Measurements from ENCODE around the gene LRRC14B. TPM values are rescaled to one million over a fixed set of nuclear protein-coding genes. Genes with fewer than 3 reads are reported as not detected.

Gene LRRC14B
- polyA plus RNA-seq (2012; ENCODE audit: insufficient read depth, insufficient read length), result not detected

GRCh38 chr5:191036-191948 is at the start of gene LRRC14B:
Gene LRRC14B, plus strand, starts transcription at chr5:191495. Its CDS starts 44 bp downstream, at chr5:191539.
- no peak for DNase-seq (ENCODE audit: low read depth, low spot score)
- no peak within 1 kb of the TSS for H3K4me3 ChIP-seq (ENCODE audit: low read length)

- no peak for DNase-seq (ENCODE audit: low read depth, low spot score)
These were observed 49.5 kb upstream of the LRRC14B start for GRCh38 chr5:141761-142160.

GRCh38 chr5:142246-142810 is 49.0 kb upstream of the LRRC14B start:
- H3K4me3 ChIP-seq (ENCODE audit: low read length), result no peak overlapping the region
- DNase-seq (ENCODE audit: low read depth, low spot score), result no peak

More at GRCh38 chr5:141761-142160, 49.5 kb upstream of the LRRC14B start:
- H3K4me3 ChIP-seq (ENCODE audit: low read length), result no peak overlapping the region

GRCh38 chr5:143041-143440 is 48.3 kb upstream of the LRRC14B start:
- DNase-seq (ENCODE audit: low read depth, low spot score), result no peak

GRCh38 chr5:144941-145340 is 46.4 kb upstream of the LRRC14B start:
- no peak for DNase-seq (ENCODE audit: low read depth, low spot score)
- no peak overlapping the region for H3K4me3 ChIP-seq (ENCODE audit: low read length)

More at GRCh38 chr5:143041-143440, 48.3 kb upstream of the LRRC14B start:
- no peak overlapping the region for H3K4me3 ChIP-seq (ENCODE audit: low read length)

- no peak overlapping the region for H3K4me3 ChIP-seq (ENCODE audit: low read length)
- no peak for DNase-seq (ENCODE audit: low read depth, low spot score)
These were observed 45.5 kb upstream of the LRRC14B start for GRCh38 chr5:145585-146323.

- H3K4me3 ChIP-seq (ENCODE audit: low read length), result no peak overlapping the region
- no peak for DNase-seq (ENCODE audit: low read depth, low spot score)
These were observed 43.5 kb upstream of the LRRC14B start for GRCh38 chr5:147751-148150.

GRCh38 chr5:149745-150485 is 41.4 kb upstream of the LRRC14B start:
- no peak for DNase-seq (ENCODE audit: low read depth, low spot score)
- no peak overlapping the region for H3K4me3 ChIP-seq (ENCODE audit: low read length)

GRCh38 chr5:150746-151145 is 40.5 kb upstream of the LRRC14B start:
- H3K4me3 ChIP-seq (ENCODE audit: low read length), result no peak overlapping the region
- no peak for DNase-seq (ENCODE audit: low read depth, low spot score)

- DNase-seq (ENCODE audit: low read depth, low spot score), result no peak
These were observed 39.2 kb upstream of the LRRC14B start for GRCh38 chr5:152077-152476.

GRCh38 chr5:153256-153655 is 38.0 kb upstream of the LRRC14B start:
- no peak for DNase-seq (ENCODE audit: low read depth, low spot score)

More at GRCh38 chr5:152077-152476, 39.2 kb upstream of the LRRC14B start:
- no peak overlapping the region for H3K4me3 ChIP-seq (ENCODE audit: low read length)

GRCh38 chr5:154236-154635 is 37.1 kb upstream of the LRRC14B start:
- DNase-seq (ENCODE audit: low read depth, low spot score), result no peak
- H3K4me3 ChIP-seq (ENCODE audit: low read length), result no peak overlapping the region

More at GRCh38 chr5:153256-153655, 38.0 kb upstream of the LRRC14B start:
- no peak overlapping the region for H3K4me3 ChIP-seq (ENCODE audit: low read length)

- no peak overlapping the region for H3K4me3 ChIP-seq (ENCODE audit: low read length)
- no peak for DNase-seq (ENCODE audit: low read depth, low spot score)
These were observed 36.5 kb upstream of the LRRC14B start for GRCh38 chr5:154826-155225.

- H3K4me3 ChIP-seq (ENCODE audit: low read length), result no peak overlapping the region
- DNase-seq (ENCODE audit: low read depth, low spot score), result no peak
These were observed 35.5 kb upstream of the LRRC14B start for GRCh38 chr5:155651-156410.

- no peak overlapping the region for H3K4me3 ChIP-seq (ENCODE audit: low read length)
- no peak for DNase-seq (ENCODE audit: low read depth, low spot score)
These were observed 34.8 kb upstream of the LRRC14B start for GRCh38 chr5:156411-157072.

- DNase-seq (ENCODE audit: low read depth, low spot score), result no peak
- no peak overlapping the region for H3K4me3 ChIP-seq (ENCODE audit: low read length)
These were observed 34.1 kb upstream of the LRRC14B start for GRCh38 chr5:157126-157715.

- DNase-seq (ENCODE audit: low read depth, low spot score), result no peak
These were observed 33.5 kb upstream of the LRRC14B start for GRCh38 chr5:157801-158200.

More at GRCh38 chr5:157801-158200, 33.5 kb upstream of the LRRC14B start:
- H3K4me3 ChIP-seq (ENCODE audit: low read length), result no peak overlapping the region

All from Jurkat, Clone E6-1 (cell line).